Neural crest cell (in vitro differentiated cells): ENCODE measurements around the gene DQX1. TPM values are rescaled to one million over a fixed set of nuclear protein-coding genes. Genes with fewer than 3 reads are reported as not detected.

Experiments used
- DNase-seq: peaks from one replicate; pipeline ENCODE4 v3.0.0; 2021; ENCODE audit warnings: low read depth, mixed read lengths, low spot score
- H3K27ac Mint-ChIP-seq: one replicate; pipeline ENCODE4 v1.8.0; 2021; ENCODE audit warnings: mild to moderate bottlenecking, mixed read lengths; ENCODE audit not compliant: unreplicated experiment
- H3K27me3 Mint-ChIP-seq: 2 replicates; pipeline ENCODE4 v1.8.0; 2021; ENCODE audit warnings: low read depth, mild to moderate bottlenecking, mixed read lengths
- H3K36me3 Mint-ChIP-seq: 2 replicates; pipeline ENCODE4 v1.8.0; 2021; ENCODE audit warnings: low read depth, mild to moderate bottlenecking, mixed read lengths
- H3K4me1 Mint-ChIP-seq: 2 replicates; pipeline ENCODE4 v1.8.0; 2021; ENCODE audit warnings: mixed read lengths
- H3K4me3 Mint-ChIP-seq: one replicate; pipeline ENCODE4 v1.8.0; 2021; ENCODE audit warnings: mild to moderate bottlenecking, mixed read lengths
- H3K9me3 Mint-ChIP-seq: 2 replicates; pipeline ENCODE4 v1.8.0; 2021; ENCODE audit warnings: mixed read lengths
- CTCF ChIP-seq: fragments of 200-600 bp; sonication (generic); conservative IDR thresholded peaks from 2 replicates; pipeline ENCODE4 v1.5.0; 2021; ENCODE audit warnings: antibody characterized with exemption, mild to moderate bottlenecking
- long read RNA-seq: library from polyadenylated mRNA; unstranded; transcript quantifications from one replicate; pipeline ENCODE4 v2.0.0, GENCODE V29; 2020
- total RNA-seq: library from RNA; stranded (reverse); gene quantifications from 2 replicates; pipeline ENCODE4 v1.2.1, GENCODE V29; 2021

DQX1 gene
- total RNA-seq = 0.49 and 0.77 TPM in 2 replicates
- long read RNA-seq = 0 reads

GRCh38 chr2:74525717-74526648 lies at the start of gene DQX1:
Gene DQX1, minus strand, starts transcription at chr2:74526231. Its CDS starts 502 bp downstream, at chr2:74525729.
- Mint-ChIP-seq H3K4me1 (peaks cover 20% of the 10 kb centered on the region), H3K9me3 (peaks cover 2% of the 10 kb centered on the region), H3K27me3 (peaks cover 30% of the 10 kb centered on the region), H3K27ac (no peak within 1 kb of the TSS), H3K36me3 (peaks cover 14% of the 10 kb centered on the region), H3K4me3 (peak within 1 kb of the TSS; percentile 90)
- DNase-seq = no peak
- no peak for TF ChIP-seq CTCF

GRCh38 chr2:74575320-74575719 lies 49.3 kb upstream of the DQX1 start:
- peaks cover 20% of the 10 kb centered on the region for H3K4me1 Mint-ChIP-seq
- H3K9me3 Mint-ChIP-seq = no peaks in the 10 kb centered on the region
- H3K36me3 Mint-ChIP-seq = no peaks in the 10 kb centered on the region
- no peak for TF ChIP-seq CTCF
- peaks cover 4% of the 10 kb centered on the region for H3K27me3 Mint-ChIP-seq
- DNase-seq = no peak
- H3K4me3 Mint-ChIP-seq = no peak overlapping the region
- no peak overlapping the region for H3K27ac Mint-ChIP-seq

- no peak for DNase-seq
- Mint-ChIP-seq H3K4me3 (no peak overlapping the region), H3K36me3 (no peaks in the 10 kb centered on the region), H3K4me1 (peaks cover 20% of the 10 kb centered on the region), H3K9me3 (no peaks in the 10 kb centered on the region), H3K27ac (no peak overlapping the region), H3K27me3 (peaks cover 3% of the 10 kb centered on the region)
- TF ChIP-seq CTCF = no peak
These were observed 47.9 kb upstream of the DQX1 start for GRCh38 chr2:74573747-74574562.

DNA sequence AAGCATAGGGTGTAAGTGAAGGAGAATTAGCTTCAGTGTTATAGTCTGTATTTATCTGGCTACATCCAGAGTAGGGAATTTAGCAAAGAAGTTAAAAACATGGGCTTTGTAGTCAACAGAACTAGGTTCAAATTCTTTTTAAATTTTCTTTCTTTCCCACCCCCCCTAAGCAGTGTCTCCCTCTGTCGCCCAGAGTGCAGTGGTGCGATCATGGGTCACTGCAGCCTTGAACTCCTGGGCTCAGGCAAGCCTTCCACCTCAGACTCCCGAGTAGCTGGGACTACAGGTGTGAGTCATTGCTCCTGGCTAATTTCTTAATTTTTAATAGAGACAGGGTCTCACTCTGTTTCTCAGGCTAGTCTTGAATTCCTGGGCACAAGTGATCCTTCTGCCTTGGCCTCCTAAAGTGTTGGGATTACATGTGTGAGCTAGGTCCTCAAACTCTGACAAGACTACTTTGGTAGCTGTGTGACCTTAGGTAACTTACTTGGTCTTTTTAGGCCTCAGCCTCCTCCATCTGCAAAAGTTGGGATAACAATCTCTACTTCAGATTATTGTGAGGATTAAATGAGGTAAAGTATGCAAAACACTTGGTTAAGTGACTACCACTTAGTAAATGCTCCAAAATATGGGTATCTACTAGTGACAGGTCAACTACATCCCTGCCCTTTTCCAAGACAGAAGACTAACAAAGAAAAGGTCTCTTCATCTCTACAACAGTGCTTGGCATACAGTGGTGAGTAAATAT lies 46.3 kb upstream of the DQX1 start:
- no peak for DNase-seq
- peaks cover 11% of the 10 kb centered on the region for H3K27me3 Mint-ChIP-seq
- peak; percentile 14 for TF ChIP-seq CTCF

GRCh38 chr2:74571058-74571457 lies 45.0 kb upstream of the DQX1 start:
- no peak for DNase-seq
- H3K27ac Mint-ChIP-seq = no peak overlapping the region

More for the DNA sequence above, 46.3 kb upstream of the DQX1 start:
- peaks cover 16% of the 10 kb centered on the region for H3K4me1 Mint-ChIP-seq
- H3K4me3 Mint-ChIP-seq = no peak overlapping the region
- H3K36me3 Mint-ChIP-seq = no peaks in the 10 kb centered on the region
- no peak overlapping the region for H3K27ac Mint-ChIP-seq
- no peaks in the 10 kb centered on the region for H3K9me3 Mint-ChIP-seq

More at GRCh38 chr2:74571058-74571457, 45.0 kb upstream of the DQX1 start:
- Mint-ChIP-seq H3K36me3 (no peaks in the 10 kb centered on the region), H3K4me3 (no peak overlapping the region), H3K9me3 (no peaks in the 10 kb centered on the region), H3K27me3 (peaks cover 16% of the 10 kb centered on the region), H3K4me1 (peaks cover 13% of the 10 kb centered on the region)
- no peak for TF ChIP-seq CTCF
